Dedifferentiated amniotic fluid mesenchymal stem cell (primary cell): Measurements from ENCODE around the gene CAMK2D.

Source experiments
- DNase-seq: peaks from one replicate; pipeline ENCODE4 v3.0.0-alpha.2; 2016; ENCODE audit errors: extremely low spot score

Gene CAMK2D

GRCh38 chr4:113604955-113605354 lies 156.6 kb downstream of the CAMK2D start:
- no peak for DNase-seq

- no peak for DNase-seq
Observed at GRCh38 chr4:113603911-113604310, 157.6 kb downstream of the CAMK2D start.

GRCh38 chr4:113602646-113603228 lies 158.8 kb downstream of the CAMK2D start:
- no peak for DNase-seq

GRCh38 chr4:113601636-113602035 lies 159.9 kb downstream of the CAMK2D start:
- DNase-seq: no peak

- no peak for DNase-seq
Observed at GRCh38 chr4:113596396-113596795, 165.1 kb downstream of the CAMK2D start.

GRCh38 chr4:113594231-113594556 lies 167.3 kb downstream of the CAMK2D start:
- no peak for DNase-seq

- no peak for DNase-seq
Observed at GRCh38 chr4:113593400-113594230, 167.9 kb downstream of the CAMK2D start.

- DNase-seq: no peak
Observed at GRCh38 chr4:113591982-113592381, 169.6 kb downstream of the CAMK2D start.

GRCh38 chr4:113588895-113589668 lies 172.5 kb downstream of the CAMK2D start:
- DNase-seq: no peak

- DNase-seq: no peak
Observed at GRCh38 chr4:113587640-113588275, 173.8 kb downstream of the CAMK2D start.

- no peak for DNase-seq
Observed at GRCh38 chr4:113587156-113587555, 174.4 kb downstream of the CAMK2D start.

- no peak for DNase-seq
Observed at GRCh38 chr4:113586072-113586471, 175.5 kb downstream of the CAMK2D start.

- peak; percentile 44 for DNase-seq
Observed at GRCh38 chr4:113584407-113585150, 177.0 kb downstream of the CAMK2D start.

- no peak for DNase-seq
Observed at GRCh38 chr4:113582737-113583136, 178.8 kb downstream of the CAMK2D start.

- DNase-seq: no peak
Observed at GRCh38 chr4:113579360-113579759, 182.2 kb downstream of the CAMK2D start.

GRCh38 chr4:113576947-113577678 lies 184.4 kb downstream of the CAMK2D start:
- DNase-seq: no peak

GRCh38 chr4:113575401-113575800 lies 186.1 kb downstream of the CAMK2D start:
- peak; percentile 39 for DNase-seq

GRCh38 chr4:113574636-113575103 lies 186.9 kb downstream of the CAMK2D start:
- peak; percentile 69 for DNase-seq

- no peak for DNase-seq
Observed at GRCh38 chr4:113572620-113573019, 188.9 kb downstream of the CAMK2D start.

- DNase-seq: no peak
Observed at GRCh38 chr4:113566015-113566795, 195.3 kb downstream of the CAMK2D start.
